PC-9 (cell line): Measurements from ENCODE around the gene RAB31.

Experiments
- CTCF ChIP-seq: fragments of 200-600 bp; sonication (generic); conservative IDR thresholded peaks from 2 replicates; pipeline ENCODE4 v1.6.1; 2017; ENCODE audit warnings: mixed run types, antibody characterized with exemption, mild to moderate bottlenecking, moderate library complexity
- EZH2 ChIP-seq: fragments of 200-600 bp; sonication (generic); IDR thresholded peaks from 2 replicates; pipeline ENCODE4 v1.8.0; 2017; ENCODE audit warnings: antibody characterized with exemption, low read depth

- no peak for TF ChIP-seq EZH2
- no peak for TF ChIP-seq CTCF
Measured at GRCh38 chr18:9694952-9695495, 13.1 kb upstream of the RAB31 start.
